T47D (cell line): Measurements from ENCODE around the gene GARIN3.
"Not testable (repeated sequence)": the region's sequence is repeated elsewhere in the genome, so short reads cannot be mapped to it uniquely, and the experiment has no call there.

Experiments
- DNase-seq, 2 experiments: peaks; one replicate each; pipeline versions ENCODE4 v3.0.0 to v3.0.0-alpha.2; 2011 to 2012; ENCODE audit warnings: low read depth in 1 of 2, low spot score in 1 of 2
- JUND ChIP-seq: IDR thresholded peaks from 2 replicates; pipeline ENCODE4 v1.6.1; 2012; ENCODE audit warnings: low read depth
- in situ Hi-C: cut with HindIII; loops from 2 replicates; pipeline ENCODE4 v1.10.0; 2016; ENCODE audit warnings: low sequenced_read_pairs, low pct_unique_long_range_greater_than_20kb

Gene GARIN3

DNA sequence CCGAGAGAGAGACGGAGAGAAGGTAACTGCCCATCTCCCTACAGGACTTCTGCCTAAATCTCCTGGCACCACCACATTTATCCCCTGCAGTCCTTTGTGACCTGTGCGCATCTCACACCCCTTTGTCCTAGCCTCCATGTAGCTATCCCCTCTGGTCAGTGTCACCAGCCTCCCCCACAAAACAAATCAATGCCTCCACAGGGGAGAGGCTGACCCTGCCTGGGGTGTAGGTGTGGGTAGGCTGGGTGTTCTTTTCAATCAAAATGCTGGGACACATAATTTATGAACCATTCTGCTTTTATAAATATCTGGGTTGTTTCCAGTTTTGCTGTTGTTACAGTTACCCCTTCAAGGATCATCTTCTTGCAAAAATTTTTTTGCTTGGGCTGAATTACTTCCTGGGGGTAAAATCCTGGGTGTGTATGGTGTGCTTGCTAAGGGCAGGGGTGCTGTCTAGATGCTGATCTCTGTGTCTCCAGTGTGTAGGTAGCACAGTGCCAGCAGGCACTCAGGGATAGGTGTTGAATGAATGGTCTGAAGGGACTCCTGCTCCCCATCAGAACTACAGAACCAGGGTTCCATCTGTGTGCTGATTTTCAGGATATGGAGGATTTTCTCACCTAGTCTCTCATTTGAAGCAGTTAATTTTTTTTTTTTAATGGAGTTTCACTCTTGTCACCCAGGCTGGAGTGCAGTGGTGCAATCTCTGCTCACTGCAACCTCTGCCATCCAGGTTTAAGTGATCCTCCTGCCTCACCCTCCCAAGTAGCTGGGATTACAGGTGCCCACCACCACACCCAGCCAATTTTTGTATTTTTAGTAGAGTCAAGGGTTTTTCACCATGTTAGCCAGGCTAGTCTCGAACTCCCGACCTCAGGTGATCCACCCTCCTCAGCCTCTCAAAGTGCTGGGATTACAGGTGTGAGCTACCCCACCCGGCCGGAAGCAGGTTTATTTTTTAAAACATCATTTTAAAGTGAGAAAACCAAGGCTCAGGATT lies at the start of gene GARIN3:
Gene GARIN3 (minus strand): TSS at position 51 of the 1,000 bp plus-strand sequence. CDS start 96 bp downstream, outside the sequence.
- no peak for DNase-seq
- TF ChIP-seq JUND = no peak
- in situ Hi-C loops = no loop called here

- no peak for TF ChIP-seq JUND
- in situ Hi-C loops = no loop called here
- DNase-seq = no peak
These were observed 49.6 kb upstream of the GARIN3 start for GRCh38 chr5:157215514-157216167.

GRCh38 chr5:157214861-157215513 lies 48.9 kb upstream of the GARIN3 start:
- TF ChIP-seq JUND = no peak
- no peak for DNase-seq
- in situ Hi-C loops = no loop called here

GRCh38 chr5:157214415-157214814 lies 48.4 kb upstream of the GARIN3 start:
- no peak for TF ChIP-seq JUND
- DNase-seq = no peak
- in situ Hi-C loops = no loop called here

- no peak for DNase-seq
- TF ChIP-seq JUND = no peak
- in situ Hi-C loops = no loop called here
These were observed 47.6 kb upstream of the GARIN3 start for GRCh38 chr5:157213527-157214243.

GRCh38 chr5:157212307-157212706 lies 46.2 kb upstream of the GARIN3 start:
- DNase-seq = no peak
- no peak for TF ChIP-seq JUND
- in situ Hi-C loops = no loop called here

GRCh38 chr5:157210652-157211051 lies 44.6 kb upstream of the GARIN3 start:
- in situ Hi-C loops, DNase-seq: not testable (repeated sequence)

- no peak for TF ChIP-seq JUND
- no peak for DNase-seq
- in situ Hi-C loops = no loop called here
These were observed 39.6 kb upstream of the GARIN3 start for GRCh38 chr5:157205708-157206107.

GRCh38 chr5:157204765-157205164 lies 38.7 kb upstream of the GARIN3 start:
- in situ Hi-C loops = no loop called here
- DNase-seq = no peak
- no peak for TF ChIP-seq JUND

DNA sequence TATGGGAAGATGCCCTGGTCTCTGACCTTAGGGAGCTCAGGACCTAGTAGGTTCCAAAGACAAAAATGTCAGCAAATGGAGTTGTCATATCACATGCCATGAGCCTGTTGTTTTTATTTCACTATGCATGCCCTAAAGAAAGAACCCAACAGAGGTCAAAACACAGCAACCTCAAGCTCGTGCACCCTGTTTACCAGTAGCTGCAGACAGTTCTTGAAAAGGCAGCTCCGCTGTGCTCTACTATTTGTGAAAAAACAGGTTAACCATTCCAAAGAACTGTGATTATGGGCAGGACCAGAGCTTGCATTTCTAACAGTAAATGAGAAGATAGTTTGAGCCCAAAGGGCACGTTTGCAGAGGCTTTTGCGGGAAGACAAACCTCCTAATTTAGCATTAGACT lies 37.4 kb upstream of the GARIN3 start:
- in situ Hi-C loops = no loop called here
- DNase-seq = no peak
- TF ChIP-seq JUND = no peak

DNA sequence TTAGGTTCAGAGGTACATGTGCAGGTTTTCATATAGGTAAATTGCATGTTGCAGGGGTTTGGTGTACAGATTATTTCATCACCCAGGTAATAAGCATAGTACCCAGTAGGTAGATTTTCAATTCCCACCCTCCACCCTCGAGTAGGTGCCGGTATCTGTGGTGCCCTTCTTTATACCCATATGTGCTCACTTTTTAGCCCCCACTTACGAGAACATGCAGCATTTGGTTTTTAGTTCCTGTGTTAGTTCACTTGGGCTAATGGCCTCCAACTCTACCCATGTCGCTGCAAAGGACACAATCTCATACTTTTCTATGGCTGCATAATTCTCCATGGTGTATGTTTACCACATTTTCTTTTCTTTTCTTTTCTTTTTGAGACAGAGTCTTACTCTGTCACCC lies 35.8 kb upstream of the GARIN3 start:
- no peak for DNase-seq
- in situ Hi-C loops = no loop called here
- no peak for TF ChIP-seq JUND

DNA sequence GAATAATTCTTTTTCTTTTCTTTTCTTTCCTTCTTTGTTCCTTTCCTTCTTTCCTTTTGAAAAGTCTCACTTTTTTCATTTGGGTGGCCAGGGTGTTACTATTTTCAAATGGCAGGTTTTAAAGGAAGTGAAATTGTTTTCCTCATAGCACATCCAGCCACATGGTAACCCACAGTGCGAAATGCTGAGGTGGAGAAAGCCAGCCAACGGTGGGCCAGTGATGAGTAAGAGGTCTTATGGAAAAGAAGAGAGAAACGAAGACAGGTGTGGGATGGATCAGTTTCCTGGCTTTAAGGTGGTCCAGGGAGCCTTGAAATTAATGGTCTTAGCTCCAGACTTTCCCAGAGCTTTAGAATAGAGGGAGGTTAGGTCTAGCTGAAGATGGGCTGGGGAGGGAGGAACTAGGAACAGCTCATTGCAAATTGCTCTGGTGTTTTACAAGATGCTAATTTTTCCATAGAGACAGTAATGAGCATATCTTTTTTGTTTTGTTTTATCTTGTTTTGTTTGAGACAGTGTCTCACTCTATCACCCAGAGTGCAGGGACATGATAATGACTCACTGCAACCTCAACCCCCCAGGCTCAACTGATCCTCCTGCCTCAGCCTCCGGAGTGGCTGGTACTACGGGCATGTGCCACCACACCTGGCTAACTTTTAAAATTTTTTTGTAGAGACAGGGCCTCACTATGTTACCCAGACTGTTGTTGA lies 32.4 kb upstream of the GARIN3 start:
- DNase-seq = no peak
- TF ChIP-seq JUND = no peak
- in situ Hi-C loops = no loop called here
